DMS114 treated with DMSO at 0.1 percent for 48 hours (cell line): ENCODE results near the gene HTR6.

Experiments
- DNase-seq: peaks from one replicate; lab custom pipeline; 2025; ENCODE audit not compliant: unreplicated experiment; lab: John Stamatoyannopoulos, UW

The HTR6 gene

DNA sequence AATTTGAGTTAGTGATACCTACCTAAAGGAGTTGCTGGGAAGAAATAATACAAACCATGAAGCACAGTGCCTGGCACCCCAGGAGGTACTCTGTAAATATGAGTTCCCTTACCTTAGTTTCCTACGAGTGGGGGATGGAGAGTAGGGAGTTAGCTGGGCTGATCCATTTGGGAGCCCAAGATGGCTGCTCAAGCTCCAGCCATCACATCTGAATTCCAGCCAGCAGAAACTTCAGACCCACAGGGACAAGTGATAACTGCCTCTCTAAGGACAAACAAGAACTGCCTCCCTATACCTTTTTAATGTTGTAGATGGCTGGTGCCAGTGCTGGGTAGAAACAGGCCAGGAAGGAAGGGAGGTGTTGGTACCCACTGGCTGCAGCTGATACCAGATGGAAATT, 22.7 kb downstream of the HTR6 start:
- no peak for DNase-seq

- no peak for DNase-seq
Observed at GRCh38 chr1:19688041-19688842, 23.6 kb downstream of the HTR6 start.

GRCh38 chr1:19689085-19689757, 24.5 kb downstream of the HTR6 start:
- no peak for DNase-seq

DNA sequence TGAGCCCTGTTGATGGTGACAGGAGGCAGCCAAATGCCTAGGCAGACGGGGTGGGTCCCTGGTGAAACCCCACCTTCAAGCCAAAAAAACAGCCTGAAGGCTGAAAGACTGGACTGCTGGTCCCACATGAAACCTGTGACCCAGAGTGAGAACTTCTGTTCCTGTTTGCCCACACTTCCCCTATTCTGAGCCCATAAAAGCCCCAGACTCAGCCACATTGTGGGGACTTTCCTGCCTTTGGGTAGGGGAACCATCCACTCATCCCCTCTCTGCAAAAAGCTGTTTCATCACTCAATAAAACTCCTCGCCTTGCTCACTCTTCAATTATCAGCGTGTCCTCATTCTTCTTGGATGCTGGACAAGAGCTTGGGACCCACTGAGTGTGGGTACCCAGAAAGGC, 25.2 kb downstream of the HTR6 start:
- DNase-seq = no peak

- DNase-seq = no peak
Observed at GRCh38 chr1:19690342-19690741, 25.7 kb downstream of the HTR6 start.

DNA sequence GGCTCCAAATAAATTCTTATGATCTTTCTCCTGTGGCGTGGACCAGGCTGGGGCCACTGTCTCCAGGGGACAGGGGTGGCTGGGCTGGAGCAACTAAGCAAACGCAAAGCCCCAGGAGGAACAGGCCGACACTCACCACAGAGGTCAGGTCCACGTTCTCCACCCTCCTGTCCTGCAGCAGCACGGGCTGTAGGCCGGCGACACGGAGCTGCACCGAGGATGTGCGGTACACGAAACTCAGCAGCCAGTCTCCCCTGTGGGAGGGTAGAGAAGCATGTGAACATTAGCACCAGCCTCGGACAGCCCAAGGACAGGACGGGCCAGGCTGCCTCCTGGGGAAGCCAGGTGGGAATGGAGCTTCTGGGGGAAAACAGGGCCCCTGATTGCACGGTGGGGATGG, 29.6 kb downstream of the HTR6 start:
- no peak for DNase-seq

DNA sequence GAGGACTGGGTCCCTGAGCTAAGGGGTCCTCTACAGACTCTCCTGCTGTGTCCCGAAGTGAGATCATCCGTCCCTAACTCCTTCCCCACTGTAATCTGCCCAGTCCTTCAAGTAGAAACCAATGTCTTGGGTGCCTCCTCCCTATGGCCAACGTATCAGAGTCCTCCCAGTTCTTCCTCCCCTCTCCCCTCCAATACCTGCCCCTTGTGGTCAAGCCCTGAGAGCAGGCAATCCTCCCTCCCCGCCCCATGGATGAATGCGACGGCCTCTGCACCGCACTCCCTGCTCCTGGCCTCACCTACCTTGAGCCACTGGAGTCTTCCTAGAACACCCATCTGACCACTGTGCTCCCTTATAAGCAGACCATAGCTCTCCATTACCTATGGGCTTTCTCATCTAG, 31.1 kb downstream of the HTR6 start:
- no peak for DNase-seq

GRCh38 chr1:19696820-19697219, 32.1 kb downstream of the HTR6 start:
- DNase-seq = no peak

DNA sequence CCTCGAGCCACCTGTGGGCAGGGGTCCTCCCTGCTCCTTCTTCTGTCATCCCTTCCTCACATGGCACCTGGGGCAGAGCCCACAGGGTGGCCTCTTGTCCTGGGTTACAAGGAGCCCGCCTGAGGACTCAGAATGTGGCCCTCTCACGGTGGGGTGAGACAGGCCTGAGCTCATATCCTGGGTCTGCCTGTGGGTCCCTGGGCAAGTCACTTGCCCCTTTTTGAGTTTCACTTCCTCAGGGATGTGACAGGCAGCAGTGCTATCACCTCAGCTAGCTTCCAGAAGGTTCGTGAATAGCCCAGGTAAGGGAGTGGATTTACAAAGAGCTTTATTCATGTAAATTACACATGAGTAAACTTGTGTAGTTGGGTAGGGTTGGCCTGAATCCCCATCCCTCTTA, 33.5 kb downstream of the HTR6 start:
- no peak for DNase-seq

- no peak for DNase-seq
Observed at GRCh38 chr1:19700079-19700777, 35.6 kb downstream of the HTR6 start.

- DNase-seq = no peak
Observed at GRCh38 chr1:19703280-19703679, 38.6 kb downstream of the HTR6 start.

- DNase-seq = peak; percentile 46
Observed at GRCh38 chr1:19704247-19705113, 39.8 kb downstream of the HTR6 start.

DNA sequence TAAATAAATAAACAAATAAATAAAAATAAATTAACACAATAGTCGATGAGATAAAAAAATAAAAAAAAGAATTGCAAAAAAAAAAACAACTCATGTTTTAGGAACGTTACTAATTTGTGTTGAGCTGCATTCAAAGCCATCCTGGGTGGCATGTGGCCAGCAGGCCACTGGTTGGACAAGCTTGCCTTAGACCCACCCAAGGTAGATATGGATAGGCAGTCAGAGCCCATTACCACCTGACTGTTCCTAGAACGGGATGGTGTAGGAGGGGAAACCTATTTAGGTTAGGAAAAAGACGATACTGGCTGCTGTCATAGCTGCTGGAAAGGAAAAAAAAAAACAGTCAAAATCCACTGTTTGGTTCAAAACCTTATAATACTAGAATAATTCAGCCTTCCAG, 40.8 kb downstream of the HTR6 start:
- DNase-seq = no peak

- no peak for DNase-seq
Observed at GRCh38 chr1:19706136-19706535, 41.5 kb downstream of the HTR6 start.

- DNase-seq = no peak
Observed at GRCh38 chr1:19708567-19709110, 44.0 kb downstream of the HTR6 start.

DNA sequence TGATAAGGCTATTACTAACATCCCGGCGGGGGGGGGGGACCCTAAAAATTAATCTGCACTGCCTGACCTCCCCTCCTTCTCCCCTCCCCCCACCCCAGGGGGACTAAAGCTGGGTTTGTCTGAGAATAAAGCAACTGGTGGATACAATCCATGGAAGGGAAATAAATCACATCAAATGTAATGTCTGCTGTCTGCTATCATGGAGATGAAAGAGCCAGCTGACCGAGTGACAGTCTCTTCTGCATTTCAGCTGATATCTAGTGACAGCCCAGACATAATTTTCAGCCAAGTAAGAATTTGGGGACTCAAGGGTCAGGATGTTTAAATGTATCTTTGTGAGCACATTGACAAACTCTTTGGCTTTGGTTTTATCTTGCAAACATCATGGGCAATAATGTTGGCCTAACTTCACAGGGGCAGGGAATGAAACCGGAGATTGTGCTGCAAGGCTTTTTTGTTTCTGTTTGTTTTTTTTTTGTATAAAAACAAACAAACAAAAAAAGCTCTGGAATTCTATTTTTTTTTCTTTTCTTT, 44.7 kb downstream of the HTR6 start:
- no peak for DNase-seq

- no peak for DNase-seq
Observed at GRCh38 chr1:19710825-19711611, 46.3 kb downstream of the HTR6 start.

DNA sequence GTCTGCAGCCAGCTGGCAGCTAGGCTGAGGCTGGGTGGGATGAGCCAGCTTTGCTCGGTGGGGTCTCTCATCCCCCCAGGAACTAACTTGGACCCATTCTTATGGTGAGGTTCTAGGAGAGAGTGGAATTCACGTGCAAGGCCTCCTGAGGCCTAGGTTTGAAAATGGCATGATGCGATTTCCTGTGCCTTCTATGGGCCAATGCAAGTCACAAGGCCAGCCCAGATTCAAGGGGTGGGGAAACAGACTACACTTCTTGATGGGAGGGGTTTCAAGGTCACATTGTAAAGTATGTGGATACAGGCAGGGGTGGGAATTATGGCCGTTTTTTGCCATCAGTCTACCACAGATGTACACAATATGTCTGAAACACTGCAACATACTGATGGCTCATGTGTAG, 48.3 kb downstream of the HTR6 start:
- DNase-seq = no peak

DNA sequence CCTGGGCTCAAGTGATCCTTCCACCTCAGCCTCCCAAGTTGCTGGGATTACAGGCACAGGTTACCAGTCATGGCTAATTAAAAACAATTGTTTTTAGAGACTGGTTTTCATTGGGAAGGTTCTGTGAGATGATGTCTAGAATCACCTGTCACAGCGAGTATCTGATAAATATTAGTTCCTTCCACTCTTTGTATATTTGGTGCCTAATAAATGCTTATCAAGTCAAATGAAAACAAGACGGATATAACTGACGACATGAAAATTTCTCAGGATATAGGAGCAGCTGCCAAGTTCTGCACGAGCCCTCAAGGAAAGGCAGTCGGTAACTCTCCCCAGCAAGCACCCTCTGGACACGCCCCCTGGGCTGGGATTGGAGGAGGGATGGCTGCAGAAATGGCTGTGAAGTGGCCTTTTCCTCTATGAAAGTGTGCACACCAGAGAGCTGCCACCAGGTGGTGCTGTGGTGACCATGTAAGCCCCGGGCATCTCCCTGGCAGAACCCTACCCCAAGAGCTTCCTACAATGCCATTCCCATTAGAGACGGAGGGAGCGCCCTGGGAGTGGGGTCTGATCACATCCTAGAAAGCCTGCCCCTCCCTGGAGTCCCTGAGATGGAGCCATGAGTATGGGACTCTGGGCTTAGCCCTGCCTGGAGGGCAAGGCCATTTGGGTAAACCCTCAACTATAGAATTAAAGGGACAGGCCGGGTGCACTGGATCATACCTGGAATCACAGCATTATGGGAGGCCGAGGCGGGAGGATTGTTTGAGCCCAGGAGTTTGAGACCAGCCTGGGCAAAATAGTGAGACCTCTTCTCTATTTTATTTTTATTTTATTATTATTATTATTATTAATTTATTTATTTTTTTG, 50.9 kb downstream of the HTR6 start:
- DNase-seq = peak; percentile 84
